ENCODE results near the gene CAV1. TPM values are rescaled to one million over a fixed set of nuclear protein-coding genes. Genes with fewer than 3 reads are reported as not detected.

CAV1 gene
- polyA plus RNA-seq, 1 donor, result 27.3 TPM

GRCh38 chr7:116528008-116528789, 3.4 kb downstream of the CAV1 start:
- no peak for DNase-seq

GRCh38 chr7:116529250-116529649, 4.4 kb downstream of the CAV1 start:
- no peak for DNase-seq

- DNase-seq, result no peak
Measured at GRCh38 chr7:116530107-116530820, 5.4 kb downstream of the CAV1 start.

- DNase-seq, result no peak
Measured at GRCh38 chr7:116532102-116532688, 7.4 kb downstream of the CAV1 start.

- DNase-seq, result no peak
Measured at GRCh38 chr7:116534790-116535189, 10.0 kb downstream of the CAV1 start.

GRCh38 chr7:116535416-116535815, 10.6 kb downstream of the CAV1 start:
- DNase-seq, result no peak

GRCh38 chr7:116538138-116538537, 13.3 kb downstream of the CAV1 start:
- no peak for DNase-seq

GRCh38 chr7:116539879-116540278, 15.0 kb downstream of the CAV1 start:
- no peak for DNase-seq

- no peak for DNase-seq
Measured at GRCh38 chr7:116540743-116541142, 15.9 kb downstream of the CAV1 start.

- DNase-seq, result no peak
Measured at GRCh38 chr7:116541951-116542350, 17.1 kb downstream of the CAV1 start.

GRCh38 chr7:116542618-116543017, 17.8 kb downstream of the CAV1 start:
- DNase-seq, result no peak

- DNase-seq, result no peak
Measured at GRCh38 chr7:116543664-116544063, 18.8 kb downstream of the CAV1 start.

GRCh38 chr7:116544487-116544886, 19.7 kb downstream of the CAV1 start:
- no peak for DNase-seq

- DNase-seq, result no peak
Measured at GRCh38 chr7:116545411-116545993, 20.7 kb downstream of the CAV1 start.

GRCh38 chr7:116546054-116546453, 21.2 kb downstream of the CAV1 start:
- DNase-seq, result no peak

- no peak for DNase-seq
Measured at GRCh38 chr7:116546916-116547315, 22.1 kb downstream of the CAV1 start.

GRCh38 chr7:116547347-116547746, 22.5 kb downstream of the CAV1 start:
- no peak for DNase-seq

GRCh38 chr7:116548506-116548905, 23.7 kb downstream of the CAV1 start:
- no peak for DNase-seq

- DNase-seq, result no peak
Measured at GRCh38 chr7:116549370-116549769, 24.5 kb downstream of the CAV1 start.

- DNase-seq, result no peak
Measured at GRCh38 chr7:116551692-116552091, 26.9 kb downstream of the CAV1 start.

- no peak for DNase-seq
Measured at GRCh38 chr7:116552602-116553001, 27.8 kb downstream of the CAV1 start.

GRCh38 chr7:116553168-116553964, 28.5 kb downstream of the CAV1 start:
- DNase-seq, result no peak
